Cardiac muscle cell (in vitro differentiated cells and primary cell): Measurements from ENCODE around the gene GALNT14. TPM values are rescaled to one million over a fixed set of nuclear protein-coding genes. Genes with fewer than 3 reads are reported as not detected.

ENCODE experiments used
- DNase-seq, 2 donors: peaks; one replicate each; pipeline versions ENCODE4 v3.0.0 to v3.0.0-alpha.2; 2010 to 2017; ENCODE audit warnings: low read depth in 1 of 2, low spot score in 1 of 2
- H3K27ac ChIP-seq: fragments of 200-600 bp; sonication (generic); 2 replicates; pipeline ENCODE4 v1.5.1; 2016
- H3K27me3 ChIP-seq: fragments of 200-600 bp; sonication (generic); 2 replicates; pipeline ENCODE4 v1.6.0; 2016; ENCODE audit warnings: control low read depth
- H3K36me3 ChIP-seq: fragments of 200-600 bp; sonication (generic); 2 replicates; pipeline ENCODE4 v1.5.1; 2016; ENCODE audit warnings: control low read depth
- H3K4me1 ChIP-seq: fragments of 200-600 bp; sonication (generic); 2 replicates; pipeline ENCODE4 v1.8.1; 2017; ENCODE audit warnings: low read depth, mild to moderate bottlenecking, mixed run types
- H3K4me3 ChIP-seq: fragments of 200-600 bp; sonication (generic); 2 replicates; pipeline ENCODE4 v1.5.1; 2016; ENCODE audit warnings: mild to moderate bottlenecking
- H3K9me3 ChIP-seq: fragments of 200-600 bp; sonication (generic); 2 replicates; pipeline ENCODE4 v1.5.1; 2017; ENCODE audit warnings: low read depth, mild to moderate bottlenecking, control low read depth
- polyA plus RNA-seq: library from polyadenylated mRNA; unstranded; fragments of >200 nt; fragmentation: Nextera tagmentation; extraction: Ambion mirVana; gene quantifications from 2 replicates; pipeline ENCODE4 v1.2.1, GENCODE V29; 2016
- total RNA-seq: library from RNA; depleted of rRNA; stranded (reverse); fragments of >200 nt; gene quantifications from 2 replicates; pipeline ENCODE4 v1.2.3, GENCODE V29; 2016
- TF ChIP-seq, protein P1 (sequence below): IDR thresholded peaks from 2 replicates; pipeline ENCODE4 v1.5.1; 2012; ENCODE audit warnings: low read depth, mild to moderate bottlenecking, low read length

Gene GALNT14
- total and polyA plus RNA-seq, 2 experiments from 2014 or later, result 0.84 to 1.1 TPM

GRCh38 chr2:30869988-30870387, 268.3 kb downstream of the GALNT14 start:
- no peaks in the 10 kb centered on the region for H3K27me3 ChIP-seq
- peaks cover 5% of the 10 kb centered on the region for H3K4me1 ChIP-seq
- TF ChIP-seq, protein P1, sequence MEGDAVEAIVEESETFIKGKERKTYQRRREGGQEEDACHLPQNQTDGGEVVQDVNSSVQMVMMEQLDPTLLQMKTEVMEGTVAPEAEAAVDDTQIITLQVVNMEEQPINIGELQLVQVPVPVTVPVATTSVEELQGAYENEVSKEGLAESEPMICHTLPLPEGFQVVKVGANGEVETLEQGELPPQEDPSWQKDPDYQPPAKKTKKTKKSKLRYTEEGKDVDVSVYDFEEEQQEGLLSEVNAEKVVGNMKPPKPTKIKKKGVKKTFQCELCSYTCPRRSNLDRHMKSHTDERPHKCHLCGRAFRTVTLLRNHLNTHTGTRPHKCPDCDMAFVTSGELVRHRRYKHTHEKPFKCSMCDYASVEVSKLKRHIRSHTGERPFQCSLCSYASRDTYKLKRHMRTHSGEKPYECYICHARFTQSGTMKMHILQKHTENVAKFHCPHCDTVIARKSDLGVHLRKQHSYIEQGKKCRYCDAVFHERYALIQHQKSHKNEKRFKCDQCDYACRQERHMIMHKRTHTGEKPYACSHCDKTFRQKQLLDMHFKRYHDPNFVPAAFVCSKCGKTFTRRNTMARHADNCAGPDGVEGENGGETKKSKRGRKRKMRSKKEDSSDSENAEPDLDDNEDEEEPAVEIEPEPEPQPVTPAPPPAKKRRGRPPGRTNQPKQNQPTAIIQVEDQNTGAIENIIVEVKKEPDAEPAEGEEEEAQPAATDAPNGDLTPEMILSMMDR, result no peak
- no peaks in the 10 kb centered on the region for H3K9me3 ChIP-seq
- H3K36me3 ChIP-seq, result no peaks in the 10 kb centered on the region
- DNase-seq, result no peak
- H3K27ac ChIP-seq, result no peak overlapping the region
- H3K4me3 ChIP-seq, result no peak overlapping the region

- Histone ChIP-seq H3K27me3 (no peaks in the 10 kb centered on the region), H3K4me3 (no peak overlapping the region), H3K27ac (no peak overlapping the region), H3K4me1 (peaks cover 4% of the 10 kb centered on the region), H3K9me3 (no peaks in the 10 kb centered on the region), H3K36me3 (no peaks in the 10 kb centered on the region)
- TF ChIP-seq, protein P1, result no peak
- no peak for DNase-seq
Observed at GRCh38 chr2:30867385-30867784, 270.9 kb downstream of the GALNT14 start.

GRCh38 chr2:30866974-30867373, 271.3 kb downstream of the GALNT14 start:
- Histone ChIP-seq H3K27me3 (no peaks in the 10 kb centered on the region), H3K36me3 (no peaks in the 10 kb centered on the region), H3K27ac (no peak overlapping the region), H3K4me1 (peaks cover under 1% of the 10 kb centered on the region), H3K4me3 (no peak overlapping the region), H3K9me3 (no peaks in the 10 kb centered on the region)
- TF ChIP-seq, protein P1, result no peak
- no peak for DNase-seq

DNA sequence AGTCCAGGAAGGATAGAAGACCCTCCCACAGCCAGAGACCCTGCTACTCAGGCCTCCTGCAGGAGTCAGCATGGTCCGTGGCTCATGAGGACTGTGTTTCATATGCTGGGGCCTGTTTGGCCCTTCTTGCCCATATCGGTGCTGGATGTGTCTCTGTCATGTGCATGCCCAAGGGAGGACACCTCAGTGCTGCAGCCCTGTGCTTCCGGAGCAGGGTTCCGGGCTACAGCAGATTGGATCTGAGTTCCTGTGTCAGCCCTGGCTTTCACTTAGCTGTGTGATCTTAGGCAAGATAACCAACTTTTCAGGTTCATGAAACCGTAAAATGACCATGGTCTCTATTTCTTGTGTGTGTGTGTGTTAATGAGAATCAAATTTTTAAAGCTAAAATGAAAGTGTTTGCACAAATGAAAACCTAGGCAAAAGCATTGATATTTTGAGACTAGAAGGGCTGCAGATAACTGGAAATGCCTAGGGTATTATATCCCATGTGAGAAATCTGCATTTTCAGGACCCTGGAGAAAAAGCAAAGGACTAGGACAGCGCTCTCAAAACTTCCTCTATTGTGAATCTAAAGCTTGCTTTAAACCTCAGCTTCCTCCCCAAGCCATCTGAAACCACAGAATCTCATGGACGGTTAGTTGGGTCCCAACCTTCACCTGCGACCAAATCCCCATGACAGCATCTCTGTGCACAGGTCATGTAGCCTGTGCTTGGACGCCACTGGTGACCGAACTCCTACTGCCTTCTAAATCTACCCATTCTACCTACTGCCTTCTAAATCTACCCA, 272.2 kb downstream of the GALNT14 start:
- no peak overlapping the region for H3K27ac ChIP-seq
- no peaks in the 10 kb centered on the region for H3K4me1 ChIP-seq
- TF ChIP-seq, protein P1, result no peak
- no peaks in the 10 kb centered on the region for H3K9me3 ChIP-seq
- no peak overlapping the region for H3K4me3 ChIP-seq
- no peaks in the 10 kb centered on the region for H3K36me3 ChIP-seq
- H3K27me3 ChIP-seq, result no peaks in the 10 kb centered on the region
- no peak for DNase-seq

GRCh38 chr2:30865243-30865642, 273.0 kb downstream of the GALNT14 start:
- Histone ChIP-seq H3K27ac (no peak overlapping the region), H3K4me3 (no peak overlapping the region), H3K36me3 (no peaks in the 10 kb centered on the region), H3K9me3 (no peaks in the 10 kb centered on the region), H3K27me3 (no peaks in the 10 kb centered on the region), H3K4me1 (no peaks in the 10 kb centered on the region)
- no peak for DNase-seq
- TF ChIP-seq, protein P1, result no peak
